ENCODE measurements around the gene GAGE10.
A peak's percentile ranks its signal among the peaks of the same experiment; 100 is the strongest.

GAGE10 gene

GRCh38 chrX:49303346-49303745 is at the start of gene GAGE10:
GAGE10 (plus strand) TSS chrX:49303646; CDS start chrX:49304860, 1,214 bp downstream.
- no peak within 1 kb of the TSS for H3K27ac Mint-ChIP-seq
- no peaks in the 10 kb centered on the region for H3K9me3 Mint-ChIP-seq
- no peak within 1 kb of the TSS for H3K4me3 Mint-ChIP-seq
- H3K36me3 Mint-ChIP-seq (ENCODE audit: low read depth): no peaks in the 10 kb centered on the region
- peaks cover 7% of the 10 kb centered on the region for H3K4me1 Mint-ChIP-seq (ENCODE audit: low read depth)
- H3K27me3 Mint-ChIP-seq: peaks cover 47% of the 10 kb centered on the region
- DNase-seq: no peak

GRCh38 chrX:49254639-49255038 is 48.8 kb upstream of the GAGE10 start:
- no peak overlapping the region for H3K4me3 Mint-ChIP-seq
- peaks cover 27% of the 10 kb centered on the region for H3K4me1 Mint-ChIP-seq (ENCODE audit: low read depth)
- no peaks in the 10 kb centered on the region for H3K9me3 Mint-ChIP-seq
- H3K36me3 Mint-ChIP-seq (ENCODE audit: low read depth): peaks cover 14% of the 10 kb centered on the region
- DNase-seq: no peak
- H3K27me3 Mint-ChIP-seq: peaks cover 8% of the 10 kb centered on the region
- H3K27ac Mint-ChIP-seq: no peak overlapping the region

GRCh38 chrX:49256268-49256995 is 47.0 kb upstream of the GAGE10 start:
- peaks cover 28% of the 10 kb centered on the region for H3K4me1 Mint-ChIP-seq (ENCODE audit: low read depth)
- peaks cover 4% of the 10 kb centered on the region for H3K36me3 Mint-ChIP-seq (ENCODE audit: low read depth)
- no peak for DNase-seq
- H3K27ac Mint-ChIP-seq: no peak overlapping the region
- no peaks in the 10 kb centered on the region for H3K9me3 Mint-ChIP-seq
- H3K27me3 Mint-ChIP-seq: peaks cover 11% of the 10 kb centered on the region
- no peak overlapping the region for H3K4me3 Mint-ChIP-seq

- peaks cover 34% of the 10 kb centered on the region for H3K4me1 Mint-ChIP-seq (ENCODE audit: low read depth)
- no peak for DNase-seq
- peaks cover 2% of the 10 kb centered on the region for H3K36me3 Mint-ChIP-seq (ENCODE audit: low read depth)
- peak overlapping the region; percentile 47 for H3K27ac Mint-ChIP-seq
- no peak overlapping the region for H3K4me3 Mint-ChIP-seq
- H3K27me3 Mint-ChIP-seq: peaks cover 16% of the 10 kb centered on the region
- no peaks in the 10 kb centered on the region for H3K9me3 Mint-ChIP-seq
Observed at GRCh38 chrX:49257074-49257790, 46.2 kb upstream of the GAGE10 start.

GRCh38 chrX:49257846-49258748 is 45.3 kb upstream of the GAGE10 start:
- Mint-ChIP-seq H3K27me3 (peaks cover 16% of the 10 kb centered on the region), H3K4me1 (ENCODE audit: low read depth) (peaks cover 42% of the 10 kb centered on the region), H3K27ac (peak overlapping the region; percentile 47), H3K36me3 (ENCODE audit: low read depth) (peaks cover 2% of the 10 kb centered on the region), H3K9me3 (no peaks in the 10 kb centered on the region), H3K4me3 (no peak overlapping the region)
- no peak for DNase-seq

- DNase-seq: no peak
- Mint-ChIP-seq H3K27me3 (peaks cover 16% of the 10 kb centered on the region), H3K9me3 (no peaks in the 10 kb centered on the region), H3K27ac (no peak overlapping the region), H3K36me3 (ENCODE audit: low read depth) (no peaks in the 10 kb centered on the region), H3K4me1 (ENCODE audit: low read depth) (peaks cover 44% of the 10 kb centered on the region), H3K4me3 (no peak overlapping the region)
Observed at GRCh38 chrX:49258749-49259124, 44.7 kb upstream of the GAGE10 start.

- Mint-ChIP-seq H3K4me3 (peak overlapping the region; percentile 5), H3K27me3 (peaks cover 21% of the 10 kb centered on the region), H3K27ac (peak overlapping the region; percentile 34), H3K36me3 (ENCODE audit: low read depth) (no peaks in the 10 kb centered on the region), H3K9me3 (no peaks in the 10 kb centered on the region), H3K4me1 (ENCODE audit: low read depth) (peaks cover 61% of the 10 kb centered on the region)
- no peak for DNase-seq
Observed at GRCh38 chrX:49260221-49260985, 43.0 kb upstream of the GAGE10 start.

GRCh38 chrX:49262603-49263002 is 40.8 kb upstream of the GAGE10 start:
- Mint-ChIP-seq H3K4me3 (peak overlapping the region; percentile 58), H3K9me3 (no peaks in the 10 kb centered on the region), H3K27ac (no peak overlapping the region), H3K4me1 (ENCODE audit: low read depth) (peaks cover 50% of the 10 kb centered on the region), H3K36me3 (ENCODE audit: low read depth) (no peaks in the 10 kb centered on the region), H3K27me3 (peaks cover 25% of the 10 kb centered on the region)
- no peak for DNase-seq

- no peak for DNase-seq
- peaks cover 48% of the 10 kb centered on the region for H3K4me1 Mint-ChIP-seq (ENCODE audit: low read depth)
- H3K9me3 Mint-ChIP-seq: no peaks in the 10 kb centered on the region
- peaks cover 25% of the 10 kb centered on the region for H3K27me3 Mint-ChIP-seq
- peak overlapping the region; percentile 10 for H3K27ac Mint-ChIP-seq
- peak overlapping the region; percentile 58 for H3K4me3 Mint-ChIP-seq
- H3K36me3 Mint-ChIP-seq (ENCODE audit: low read depth): no peaks in the 10 kb centered on the region
Observed at GRCh38 chrX:49263631-49264030, 39.8 kb upstream of the GAGE10 start.

- Mint-ChIP-seq H3K27ac (peak within 1 kb of the TSS; percentile 71), H3K36me3 (ENCODE audit: low read depth) (peaks cover 3% of the 10 kb centered on the region), H3K4me1 (ENCODE audit: low read depth) (peaks cover 46% of the 10 kb centered on the region), H3K9me3 (no peaks in the 10 kb centered on the region), H3K27me3 (peaks cover 20% of the 10 kb centered on the region), H3K4me3 (peak within 1 kb of the TSS; percentile 58)
- no peak for DNase-seq
Observed at GRCh38 chrX:49264460-49264859, 39.0 kb upstream of the GAGE10 start, which contains the start of gene FOXP3. FOXP3 (minus strand) TSS chrX:49264710; CDS start chrX:49258505, 6,205 bp downstream.

- peaks cover 52% of the 10 kb centered on the region for H3K4me1 Mint-ChIP-seq (ENCODE audit: low read depth)
- no peak overlapping the region for H3K4me3 Mint-ChIP-seq
- H3K27ac Mint-ChIP-seq: no peak overlapping the region
Observed at GRCh38 chrX:49266523-49267445, 36.7 kb upstream of the GAGE10 start.

GRCh38 chrX:49268702-49269009 is 34.8 kb upstream of the GAGE10 start:
- no peak for DNase-seq
- Mint-ChIP-seq H3K4me3 (peak overlapping the region; percentile 87), H3K27me3 (peaks cover 9% of the 10 kb centered on the region), H3K4me1 (ENCODE audit: low read depth) (peaks cover 54% of the 10 kb centered on the region), H3K27ac (peak overlapping the region; percentile 100), H3K9me3 (no peaks in the 10 kb centered on the region), H3K36me3 (ENCODE audit: low read depth) (peaks cover 16% of the 10 kb centered on the region)

More at GRCh38 chrX:49266523-49267445, 36.7 kb upstream of the GAGE10 start:
- peaks cover 10% of the 10 kb centered on the region for H3K27me3 Mint-ChIP-seq
- no peaks in the 10 kb centered on the region for H3K9me3 Mint-ChIP-seq
- H3K36me3 Mint-ChIP-seq (ENCODE audit: low read depth): peaks cover 14% of the 10 kb centered on the region
- DNase-seq: no peak

Measured in activated T-cell treated with anti-CD3 and anti-CD28 coated beads, Interleukin-2, amount 50 U/mL, for 24 hours (primary cell).